NCI-H526 (cell line): Measurements from ENCODE around the gene RIF1.
"Not testable (repeated sequence)": the region's sequence is repeated elsewhere in the genome, so short reads cannot be mapped to it uniquely, and the experiment has no call there.

Experiments used
- DNase-seq, 2 experiments: peaks; one replicate each; lab custom pipeline; 2025; lab: John Stamatoyannopoulos, UW

RIF1 gene

DNA sequence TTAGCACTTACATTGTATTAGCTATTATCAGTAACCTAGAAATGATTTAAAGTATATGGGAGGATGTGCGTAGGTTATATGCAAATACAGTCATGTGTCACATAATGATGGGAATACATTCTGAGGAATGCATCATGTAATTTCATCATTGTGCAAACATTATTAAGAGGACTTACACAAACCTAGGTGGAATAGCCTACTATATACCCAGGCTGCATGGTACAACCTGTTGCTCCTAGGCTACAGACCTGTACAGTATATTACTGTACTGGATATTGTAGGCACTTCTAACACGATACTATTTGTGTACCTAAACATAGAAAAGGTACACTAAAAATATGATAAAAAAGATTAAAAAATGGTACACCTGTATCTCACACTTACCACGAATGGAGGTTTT lies 7.9 kb downstream of the RIF1 start:
- no peak for DNase-seq

- DNase-seq: not testable (repeated sequence)
These were observed 12.0 kb downstream of the RIF1 start for GRCh38 chr2:151421681-151422080.

GRCh38 chr2:151422917-151423439 lies 13.3 kb downstream of the RIF1 start:
- no peak for DNase-seq

DNA sequence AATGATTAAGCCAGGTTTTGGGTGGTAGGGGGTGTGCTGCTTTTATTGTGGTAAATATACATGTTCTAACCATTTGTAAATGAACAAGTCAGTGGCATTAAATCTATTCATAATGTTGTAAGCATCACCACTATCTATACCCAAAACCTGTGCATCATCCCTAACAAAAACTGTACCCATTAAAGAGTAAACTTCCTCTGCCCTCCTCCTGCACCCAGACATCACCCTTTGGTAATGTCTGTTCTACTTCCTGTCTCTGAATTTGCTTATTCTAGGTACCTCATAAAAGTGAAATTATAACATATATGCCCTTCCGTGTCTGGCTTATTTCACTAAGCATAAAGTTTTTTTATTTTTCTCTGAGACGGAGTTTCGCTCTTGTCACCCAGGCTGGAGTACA lies 14.1 kb downstream of the RIF1 start:
- no peak for DNase-seq

DNA sequence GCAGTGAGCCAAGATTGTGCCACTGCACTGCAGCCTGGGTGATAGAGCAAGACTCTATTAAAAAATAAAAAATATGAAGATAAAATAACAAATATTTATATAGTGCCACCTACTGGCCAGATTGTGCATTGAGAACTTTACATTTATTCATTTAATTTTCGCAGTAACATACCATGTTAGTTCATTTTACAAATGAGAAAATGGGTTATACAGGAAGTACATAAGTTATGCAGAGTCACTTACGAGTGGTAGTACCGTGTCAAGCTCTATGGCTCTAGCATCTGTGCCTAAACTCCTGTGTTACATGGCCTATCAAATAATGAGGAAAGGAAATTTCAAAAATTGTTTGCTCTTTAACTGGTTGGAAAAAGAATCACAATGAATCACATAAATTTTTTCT lies 27.9 kb downstream of the RIF1 start:
- peak in 1 of 2 experiments; percentile 31 for DNase-seq

GRCh38 chr2:151438506-151438905 lies 28.8 kb downstream of the RIF1 start:
- DNase-seq: no peak

DNA sequence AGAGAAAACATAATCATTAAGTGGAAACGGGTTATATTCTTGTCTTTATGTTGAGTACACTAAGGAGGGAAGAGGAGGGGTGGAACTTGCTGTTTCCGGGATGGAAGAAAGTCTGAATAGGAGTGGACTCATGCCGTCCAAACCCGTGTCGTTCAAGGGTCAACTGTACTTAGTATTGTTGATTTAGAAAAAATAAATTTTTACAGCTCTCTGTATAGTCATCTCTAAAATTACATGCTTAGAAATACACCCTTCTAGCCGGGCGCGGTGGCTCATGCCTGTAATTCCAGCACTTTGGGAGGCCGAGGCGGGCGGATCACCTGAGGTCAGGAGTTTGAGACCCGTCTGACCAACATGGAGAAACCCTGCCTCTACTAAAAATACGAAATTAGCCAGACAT lies 29.4 kb downstream of the RIF1 start:
- no peak for DNase-seq

DNA sequence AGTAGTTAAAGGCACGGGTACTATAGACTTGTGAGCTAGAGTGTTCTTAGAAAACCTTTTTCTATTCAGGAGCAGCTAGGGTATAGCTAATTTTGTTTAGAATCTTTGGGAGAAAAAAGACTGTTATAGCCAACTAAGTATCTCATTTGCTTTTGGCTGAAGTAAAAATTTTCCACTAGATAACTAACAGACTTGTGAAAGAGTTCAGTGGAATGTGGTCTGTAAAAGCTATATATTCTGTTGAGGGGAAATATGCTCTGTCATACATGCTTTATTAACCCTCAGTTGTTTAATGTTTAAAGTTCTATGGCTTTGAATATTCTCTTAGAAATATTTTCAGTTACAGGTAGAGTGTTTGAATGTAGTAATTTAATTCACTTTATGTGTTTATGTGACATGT lies 49.7 kb downstream of the RIF1 start:
- DNase-seq: no peak

- no peak for DNase-seq
These were observed 56.1 kb downstream of the RIF1 start for GRCh38 chr2:151465771-151466170.

DNA sequence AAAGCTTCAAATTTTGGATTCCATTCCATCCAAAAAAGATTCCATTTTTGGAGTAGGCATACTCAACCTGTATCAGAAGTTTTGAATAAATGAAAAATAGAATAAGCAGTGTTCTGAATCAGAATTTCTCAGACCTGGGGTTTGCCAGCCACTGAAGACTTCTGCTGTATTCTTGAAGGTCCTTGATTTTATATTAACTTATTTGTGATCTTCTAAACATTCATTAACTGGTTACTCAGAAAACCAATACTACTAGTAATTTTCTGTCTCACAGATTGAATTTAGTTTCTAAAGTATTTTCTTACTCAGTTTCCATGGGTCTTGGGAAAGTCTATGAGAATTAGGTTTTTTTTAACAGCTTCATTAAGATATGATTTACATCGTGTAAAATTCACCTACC lies 60.9 kb downstream of the RIF1 start:
- no peak for DNase-seq

DNA sequence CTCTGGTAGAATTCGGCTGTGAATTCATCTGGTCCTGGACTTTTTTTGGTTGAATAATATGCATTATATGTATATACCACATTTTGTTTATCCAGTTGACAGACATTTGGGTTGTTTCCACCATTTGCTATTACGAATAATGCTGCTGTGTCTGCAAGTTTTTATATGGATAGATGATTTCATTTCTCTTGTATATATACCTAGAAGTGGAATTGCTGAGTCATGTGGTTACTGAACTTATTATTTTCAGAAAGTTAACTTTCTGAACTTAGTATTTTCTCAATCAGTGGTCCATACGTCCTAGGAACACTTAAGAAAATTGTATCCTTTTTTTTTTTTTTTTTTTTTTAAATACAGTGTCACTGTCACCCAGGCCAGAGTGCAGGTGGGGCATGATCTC lies 63.3 kb downstream of the RIF1 start:
- DNase-seq: no peak

GRCh38 chr2:151475071-151475470 lies 65.4 kb downstream of the RIF1 start:
- DNase-seq: no peak

GRCh38 chr2:151476287-151476686 lies 66.6 kb downstream of the RIF1 start:
- DNase-seq: no peak

DNA sequence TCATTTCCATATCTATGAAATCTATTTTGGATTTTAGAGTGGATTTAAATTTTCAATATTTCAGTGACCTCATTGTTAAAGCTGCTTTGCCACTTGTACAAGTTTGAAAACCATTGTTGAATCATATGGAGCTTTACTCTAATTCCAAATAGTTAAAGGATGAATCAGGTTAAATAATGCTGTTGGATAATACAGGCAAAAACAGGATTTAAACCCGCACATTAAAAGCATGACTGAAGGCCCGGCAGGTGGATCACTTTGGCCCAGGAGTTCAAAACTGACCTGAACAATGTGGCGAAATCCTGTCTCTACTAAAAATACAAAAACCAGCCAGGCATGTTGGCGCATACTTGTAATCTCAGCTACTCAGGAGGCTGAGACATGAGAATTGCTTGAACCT lies 68.3 kb downstream of the RIF1 start:
- no peak for DNase-seq

- DNase-seq: no peak
These were observed 72.0 kb downstream of the RIF1 start for GRCh38 chr2:151481744-151482143.

DNA sequence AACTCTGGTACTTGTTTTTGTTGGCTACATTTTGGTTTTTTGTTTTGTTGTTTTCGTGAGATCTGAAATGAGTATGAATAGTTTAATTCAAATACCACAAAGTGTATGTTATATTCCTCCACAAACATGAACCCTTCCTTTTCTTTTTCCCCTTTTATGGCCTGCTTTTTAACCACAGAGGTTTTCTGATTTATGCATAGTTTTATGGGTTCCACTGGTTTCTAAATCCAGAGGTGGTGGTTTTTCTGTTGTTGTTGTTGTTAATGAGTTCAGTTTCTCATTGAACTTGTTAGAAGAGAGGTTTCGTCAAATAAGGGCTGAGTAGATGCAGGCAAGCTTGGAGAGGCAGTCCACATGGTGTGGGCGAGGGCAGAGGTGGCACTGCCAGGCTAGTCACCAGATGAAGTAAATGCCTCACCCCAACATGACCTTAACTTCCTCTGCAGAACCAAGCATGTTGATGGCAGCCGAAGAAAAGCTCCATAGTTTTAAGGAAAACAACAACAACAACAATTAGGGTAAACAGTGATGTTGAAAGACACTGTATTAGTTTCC lies 72.5 kb downstream of the RIF1 start:
- no peak for DNase-seq

DNA sequence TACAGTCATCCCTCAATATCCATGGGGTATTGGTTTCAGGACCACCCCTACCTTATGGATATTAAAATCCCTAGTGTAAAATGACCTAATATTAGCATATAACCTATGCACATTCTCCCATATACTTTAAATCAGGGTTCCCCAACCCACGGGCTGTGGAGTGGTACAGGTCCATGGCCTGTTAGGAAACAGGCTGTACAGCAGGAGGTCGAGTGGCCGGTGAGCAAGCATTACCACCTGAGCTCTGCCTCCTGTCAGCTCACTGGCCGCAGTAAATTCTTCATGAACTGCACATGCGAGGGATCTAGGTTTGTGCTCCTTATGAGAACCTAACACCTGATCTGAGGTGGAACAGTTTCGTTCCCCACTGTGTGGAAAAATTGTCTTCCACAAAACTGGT lies 73.8 kb downstream of the RIF1 start:
- peak in 1 of 2 experiments; percentile 20 for DNase-seq

DNA sequence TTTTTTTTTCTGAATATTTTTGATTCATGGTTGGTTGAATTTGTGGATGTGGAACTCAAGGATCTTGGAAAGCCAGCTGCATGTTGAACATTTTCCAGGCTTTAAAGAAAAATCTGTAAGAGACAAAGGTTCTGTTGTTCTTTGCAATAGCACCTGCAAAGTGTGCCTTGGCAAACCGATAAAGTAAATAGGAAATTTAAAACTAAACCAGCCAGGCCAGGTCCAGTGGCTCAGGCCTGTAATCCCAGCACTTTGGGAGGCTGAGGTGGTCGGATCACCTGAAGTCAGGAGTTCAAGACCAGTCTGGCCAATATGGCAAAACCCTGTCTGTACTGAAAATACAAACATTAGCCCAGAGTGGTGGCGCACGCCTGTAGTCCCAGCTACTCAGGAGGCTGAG lies 74.4 kb downstream of the RIF1 start:
- no peak for DNase-seq

DNA sequence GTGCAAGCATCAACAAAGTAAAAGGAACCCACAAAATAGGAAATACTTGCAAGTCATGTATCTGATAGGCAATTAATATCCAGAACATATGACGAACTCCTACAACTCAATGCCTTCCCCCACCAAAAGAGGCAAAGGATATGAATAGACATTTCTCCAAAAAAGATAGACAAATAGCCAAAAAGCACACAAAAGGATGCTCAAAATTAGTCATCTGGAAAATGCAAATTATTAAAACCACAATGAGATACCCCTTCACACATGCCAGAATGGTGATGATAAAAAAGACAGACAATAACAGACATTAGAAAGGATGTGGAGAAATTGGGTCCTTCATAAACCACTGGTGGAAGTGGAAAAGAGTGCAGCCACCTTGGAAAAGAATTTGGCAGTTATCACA lies 76.4 kb downstream of the RIF1 start:
- DNase-seq: no peak

GRCh38 chr2:151490276-151490675 lies 80.6 kb downstream of the RIF1 start:
- no peak for DNase-seq

- no peak for DNase-seq
These were observed 81.8 kb downstream of the RIF1 start for GRCh38 chr2:151491496-151491895.

- DNase-seq: no peak
These were observed 88.5 kb downstream of the RIF1 start for GRCh38 chr2:151498178-151498577.

- no peak for DNase-seq
These were observed 96.5 kb downstream of the RIF1 start for GRCh38 chr2:151506170-151506569.

- no peak for DNase-seq
These were observed 98.8 kb downstream of the RIF1 start for GRCh38 chr2:151508519-151508918.

GRCh38 chr2:151518802-151519201 lies 109.1 kb downstream of the RIF1 start:
- DNase-seq: no peak
